A549 (cell line): Measurements from ENCODE around the gene CEP89. TPM values are rescaled to one million over a fixed set of nuclear protein-coding genes. Genes with fewer than 3 reads are reported as not detected.

Experiments used
- ATAC-seq, 2 experiments: fragments of 200-7000 bp in 1 of 2; fragments of >200 bp in 1 of 2; cut with Nextera tagmentation in 1 of 2; cut with Tn5 transposase in 1 of 2; 3 replicates each; pipeline versions ENCODE4 v1.8.0 to v1.9.1; 2018 to 2020; ENCODE audit warnings: mild to moderate bottlenecking in 1 of 2, moderate library complexity in 1 of 2
- CTCF ChIA-PET: fragments of 300-600 bp; sonication (Branson Sonifier 250); formaldehyde crosslinking; extraction: SDS; loops from one replicate; lab custom pipeline; 2021; ENCODE audit warnings: antibody characterized with exemption, inconsistent platforms; lab: Yijun Ruan, JAX
- POLR2A ChIA-PET: fragments of 350-600 bp; formaldehyde crosslinking; extraction: SDS; loops from one replicate; lab custom pipeline; 2021; ENCODE audit warnings: antibody characterized with exemption, inconsistent platforms; lab: Yijun Ruan, JAX
- DNase-seq, 2 experiments: peaks; one replicate each; pipeline versions ENCODE4 v3.0.0 to v3.0.0-alpha.2; 2011 to 2016; ENCODE audit warnings: low read depth in 1 of 2, low spot score in 1 of 2
- FAIRE-seq: peaks from 2 replicates; lab custom pipeline; 2011; peaks lifted over from hg19 to GRCh38; lab: Jason Lieb, UNC
- H3K27ac ChIP-seq, 2 experiments: fragments of >200 bp; sonication (Bioruptor Twin); formaldehyde crosslinking; 3 replicates each; pipeline ENCODE4 v1.5.1; 2016 to 2017
- H3K4me1 ChIP-seq: fragments of >200 bp; sonication (Bioruptor Twin); formaldehyde crosslinking; 3 replicates; pipeline ENCODE4 v1.6.1; 2016
- H3K4me2 ChIP-seq: fragments of >200 bp; sonication (Bioruptor Twin); formaldehyde crosslinking; 3 replicates; pipeline ENCODE4 v1.6.1; 2016
- H3K4me3 ChIP-seq: fragments of >200 bp; sonication (Bioruptor Twin); formaldehyde crosslinking; 3 replicates; pipeline ENCODE4 v1.5.1; 2016
- H3K9me3 ChIP-seq: fragments of >200 bp; sonication (Bioruptor Twin); formaldehyde crosslinking; 3 replicates; pipeline ENCODE4 v1.6.1; 2016
- CBX8 ChIP-seq: fragments of 200-600 bp; sonication (generic); IDR thresholded peaks from 2 replicates; pipeline ENCODE4 v1.6.1; 2016
- CHD2 ChIP-seq: fragments of 150-350 bp; IDR thresholded peaks from 2 replicates; pipeline ENCODE4 v1.6.1; 2014; ENCODE audit warnings: low read length; ENCODE audit not compliant: partially characterized antibody
- CHD4 ChIP-seq: fragments of 200-600 bp; sonication (generic); IDR thresholded peaks from 2 replicates; pipeline ENCODE4 v1.6.1; 2016; ENCODE audit warnings: antibody characterized with exemption, mild to moderate bottlenecking, borderline replicate concordance
- CTCF ChIP-seq: fragments of >200 bp; sonication (Bioruptor Twin); formaldehyde crosslinking; IDR thresholded peaks from 3 replicates; pipeline ENCODE4 v1.5.1; 2016
- EP300 ChIP-seq, 2 experiments: fragments of >200 bp; sonication (Bioruptor Twin); formaldehyde crosslinking; IDR thresholded peaks; 2 replicates in 1 of 2; 3 replicates in 1 of 2; pipeline ENCODE4 v1.6.1; 2016 to 2017
- FOXS1 ChIP-seq: fragments of 250-450 bp; sonication (Bioruptor Pico); IDR thresholded peaks from 2 replicates; pipeline ENCODE4 v1.5.0; 2020; ENCODE audit warnings: mild to moderate bottlenecking, moderate library complexity
- GATA3 ChIP-seq: IDR thresholded peaks from 2 replicates; pipeline ENCODE4 v1.6.1; 2012; ENCODE audit warnings: borderline replicate concordance
- HEYL ChIP-seq: fragments of 250-450 bp; sonication (Bioruptor Pico); IDR thresholded peaks from 2 replicates; pipeline ENCODE4 v1.8.0; 2021; ENCODE audit warnings: mild to moderate bottlenecking, moderate library complexity
- HOXB5 ChIP-seq: fragments of 250-450 bp; sonication (Bioruptor Pico); IDR thresholded peaks from 2 replicates; pipeline ENCODE4 v1.5.0; 2020; ENCODE audit warnings: mild to moderate bottlenecking, moderate library complexity
- KDM5A ChIP-seq: fragments of 200-600 bp; sonication (generic); IDR thresholded peaks from 2 replicates; pipeline ENCODE4 v1.6.1; 2016; ENCODE audit warnings: antibody characterized with exemption, mild to moderate bottlenecking
- MAZ ChIP-seq: fragments of 150-350 bp; IDR thresholded peaks from 2 replicates; pipeline ENCODE4 v1.6.1; 2014; ENCODE audit warnings: antibody characterized with exemption, low read depth, low read length, borderline replicate concordance
- NPAS2 ChIP-seq: fragments of 250-450 bp; sonication (Bioruptor Pico); IDR thresholded peaks from 2 replicates; pipeline ENCODE4 v1.8.0; 2022; ENCODE audit warnings: mild to moderate bottlenecking, moderate library complexity, borderline replicate concordance
- PHF8 ChIP-seq: fragments of 200-600 bp; sonication (generic); IDR thresholded peaks from 2 replicates; pipeline ENCODE4 v1.6.1; 2016; ENCODE audit warnings: low read depth, mild to moderate bottlenecking, antibody characterized with exemption, moderate library complexity, borderline replicate concordance
- RFX5 ChIP-seq: fragments of 450-650 bp; IDR thresholded peaks from 2 replicates; pipeline ENCODE4 v1.7.1; 2014; ENCODE audit warnings: antibody characterized with exemption, mild to moderate bottlenecking, moderate library complexity
- TP53 ChIP-seq: fragments of 250-450 bp; sonication (Bioruptor Pico); IDR thresholded peaks from 2 replicates; pipeline ENCODE4 v1.5.0; 2021; ENCODE audit warnings: mild to moderate bottlenecking, moderate library complexity
- USF2 ChIP-seq: fragments of 450-650 bp; IDR thresholded peaks from 2 replicates; pipeline ENCODE4 v1.6.1; 2014; ENCODE audit warnings: antibody characterized with exemption
- ZFP36 ChIP-seq: fragments of 450-650 bp; IDR thresholded peaks from 2 replicates; pipeline ENCODE4 v1.6.1; 2014; ENCODE audit warnings: borderline replicate concordance; ENCODE audit not compliant: partially characterized antibody
- WGBS: methylation state at CpG from one replicate; pipeline ENCODE4 v1.1.6; 2017; ENCODE audit errors: missing lambda C conversion rate; 5-methylcytosine and 5-hydroxymethylcytosine counted together
- polyA plus RNA-seq, 4 experiments: library from polyadenylated mRNA; depleted of rRNA in 3 of 4; stranded (reverse); fragments of >200 nt; fragmentation: RNase III in 1 of 4; extraction: RNeasy Plus Mini Kit Qiagen cat#74134 plus additional on column Dnase treatment in 1 of 4; gene quantifications; 2 replicates in 3 of 4; 3 replicates in 1 of 4; pipeline ENCODE4 v1.2.3, GENCODE V29; 2011 to 2017
- TF ChIP-seq, protein P1 (sequence below): fragments of 200-600 bp; sonication (generic); IDR thresholded peaks from 2 replicates; pipeline ENCODE4 v1.6.1; 2016; ENCODE audit warnings: antibody characterized with exemption, mild to moderate bottlenecking, moderate library complexity

Gene CEP89
- polyA plus RNA-seq, 2 of the 4 experiments (the other 2 are of a cell fraction), result 31.5 to 41.3 TPM

DNA sequence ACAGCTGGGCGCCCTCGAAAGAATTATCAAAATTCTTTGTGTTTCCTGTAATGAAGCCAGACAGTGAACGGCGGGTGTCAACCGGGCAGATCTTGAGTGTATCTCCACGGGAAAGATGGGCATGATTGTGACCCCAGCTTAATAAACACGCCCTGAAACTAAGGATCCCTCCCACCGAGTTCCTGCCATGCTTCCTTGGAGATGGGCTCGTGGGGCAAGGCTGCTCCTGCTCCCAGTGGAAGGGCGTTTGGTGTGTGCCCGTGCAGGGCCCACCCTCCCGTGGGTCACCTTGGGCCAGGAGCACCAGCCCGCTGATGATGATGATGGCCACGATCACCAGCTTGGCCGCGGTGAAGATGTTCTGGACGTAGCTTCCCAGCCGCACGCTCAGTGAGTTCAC, 109.6 kb downstream of the CEP89 start (continued):
- TF ChIP-seq, protein P1, sequence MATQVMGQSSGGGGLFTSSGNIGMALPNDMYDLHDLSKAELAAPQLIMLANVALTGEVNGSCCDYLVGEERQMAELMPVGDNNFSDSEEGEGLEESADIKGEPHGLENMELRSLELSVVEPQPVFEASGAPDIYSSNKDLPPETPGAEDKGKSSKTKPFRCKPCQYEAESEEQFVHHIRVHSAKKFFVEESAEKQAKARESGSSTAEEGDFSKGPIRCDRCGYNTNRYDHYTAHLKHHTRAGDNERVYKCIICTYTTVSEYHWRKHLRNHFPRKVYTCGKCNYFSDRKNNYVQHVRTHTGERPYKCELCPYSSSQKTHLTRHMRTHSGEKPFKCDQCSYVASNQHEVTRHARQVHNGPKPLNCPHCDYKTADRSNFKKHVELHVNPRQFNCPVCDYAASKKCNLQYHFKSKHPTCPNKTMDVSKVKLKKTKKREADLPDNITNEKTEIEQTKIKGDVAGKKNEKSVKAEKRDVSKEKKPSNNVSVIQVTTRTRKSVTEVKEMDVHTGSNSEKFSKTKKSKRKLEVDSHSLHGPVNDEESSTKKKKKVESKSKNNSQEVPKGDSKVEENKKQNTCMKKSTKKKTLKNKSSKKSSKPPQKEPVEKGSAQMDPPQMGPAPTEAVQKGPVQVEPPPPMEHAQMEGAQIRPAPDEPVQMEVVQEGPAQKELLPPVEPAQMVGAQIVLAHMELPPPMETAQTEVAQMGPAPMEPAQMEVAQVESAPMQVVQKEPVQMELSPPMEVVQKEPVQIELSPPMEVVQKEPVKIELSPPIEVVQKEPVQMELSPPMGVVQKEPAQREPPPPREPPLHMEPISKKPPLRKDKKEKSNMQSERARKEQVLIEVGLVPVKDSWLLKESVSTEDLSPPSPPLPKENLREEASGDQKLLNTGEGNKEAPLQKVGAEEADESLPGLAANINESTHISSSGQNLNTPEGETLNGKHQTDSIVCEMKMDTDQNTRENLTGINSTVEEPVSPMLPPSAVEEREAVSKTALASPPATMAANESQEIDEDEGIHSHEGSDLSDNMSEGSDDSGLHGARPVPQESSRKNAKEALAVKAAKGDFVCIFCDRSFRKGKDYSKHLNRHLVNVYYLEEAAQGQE, result no peak

- 91% methylated on average over 3 of the region's 3 CpGs for WGBS
- no peak overlapping the region for H3K4me2 ChIP-seq
- no peak overlapping the region for H3K4me3 ChIP-seq
- ATAC-seq (no peak), DNase-seq (no peak), FAIRE-seq (no peak)
- H3K9me3 ChIP-seq, result no peaks in the 10 kb centered on the region
- no peak overlapping the region for H3K27ac ChIP-seq
- no peak for TF ChIP-seq HEYL (CRISPR knock-in tag)
- TF ChIP-seq CHD4, result no peak
- TF ChIP-seq, protein P1, result no peak
- TF ChIP-seq HOXB5, result no peak
- no peak for TF ChIP-seq MAZ
- TF ChIP-seq CHD2, result no peak
- no peak for TF ChIP-seq CBX8
- TF ChIP-seq CTCF, result no peak
- TF ChIP-seq GATA3, result no peak
- TF ChIP-seq EP300 (IDR thresholded peaks at IDR 0.05), result no peak
- TF ChIP-seq FOXS1 (CRISPR knock-in tag), result no peak
- TF ChIP-seq KDM5A, result no peak
- TF ChIP-seq RFX5, result no peak
- TF ChIP-seq USF2, result no peak
- TF ChIP-seq TP53 (CRISPR knock-in tag), result no peak
- TF ChIP-seq NPAS2, result no peak
- TF ChIP-seq PHF8, result no peak
- no peak for TF ChIP-seq ZFP36
- TF ChIP-seq, all 56 proteins: peak for 0
- ChIA-PET POLR2A (no interaction called here), CTCF (interaction anchor here (1.6 kb wide), 1 partner anchor 258 kb away, joined by 3 read pairs; no protein-coding TSS in a partner anchor)
- H3K4me1 ChIP-seq, result no peaks in the 10 kb centered on the region
Observed at GRCh38 chr19:32861596-32861995, 110.2 kb downstream of the CEP89 start.
